Measurements from ENCODE around the gene CDKAL1.

Gene CDKAL1

DNA sequence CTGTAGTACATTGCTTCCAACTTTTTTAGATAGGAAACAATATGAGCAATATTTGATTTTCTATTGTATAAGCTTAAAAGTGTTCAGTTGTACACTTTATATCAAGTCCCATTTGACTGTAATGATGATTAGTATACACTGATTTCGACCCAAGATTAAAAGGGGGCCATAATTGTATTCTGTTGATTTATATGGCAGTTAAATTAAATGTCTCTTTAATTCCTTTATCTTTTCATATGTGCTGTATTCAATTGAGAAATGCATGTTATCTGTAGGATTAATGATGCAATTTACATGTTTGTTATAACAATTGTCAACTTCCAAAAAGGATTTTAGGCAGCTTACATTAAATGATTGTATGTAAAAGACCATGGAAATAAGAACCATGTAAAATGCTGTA is 317.5 kb downstream of the CDKAL1 start:
- DNase-seq = no peak

GRCh38 chr6:20853828-20854227 is 319.6 kb downstream of the CDKAL1 start:
- no peak for DNase-seq

DNA sequence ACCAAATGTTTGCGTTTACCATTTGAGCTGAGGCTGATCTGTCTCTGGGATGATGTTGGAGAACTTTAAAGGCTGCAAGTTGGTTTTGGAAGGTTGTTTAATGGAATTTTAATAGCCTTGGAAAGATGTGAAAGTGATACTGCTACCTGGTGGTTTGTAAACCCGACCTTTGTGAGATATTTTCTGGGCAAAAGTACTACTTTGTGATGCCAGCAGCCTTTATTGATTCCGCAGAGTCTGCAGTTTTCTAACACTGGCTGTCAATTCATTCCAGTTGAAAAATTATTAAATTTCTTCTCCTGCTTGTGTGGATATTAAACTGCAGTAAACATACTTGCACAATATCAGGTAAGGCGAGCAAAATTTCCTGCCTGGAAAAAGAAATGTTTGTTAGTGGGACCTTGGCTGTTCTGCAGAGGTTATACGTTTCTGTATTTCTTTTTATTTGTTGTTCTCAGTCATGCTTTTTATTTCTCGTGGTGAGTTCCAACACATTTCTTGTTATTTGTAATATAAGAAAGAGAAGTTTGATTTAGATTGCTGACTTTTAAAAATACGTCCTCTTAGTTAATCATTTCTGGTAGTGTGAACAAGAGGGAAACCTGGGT is 322.5 kb downstream of the CDKAL1 start:
- no peak for DNase-seq

DNA sequence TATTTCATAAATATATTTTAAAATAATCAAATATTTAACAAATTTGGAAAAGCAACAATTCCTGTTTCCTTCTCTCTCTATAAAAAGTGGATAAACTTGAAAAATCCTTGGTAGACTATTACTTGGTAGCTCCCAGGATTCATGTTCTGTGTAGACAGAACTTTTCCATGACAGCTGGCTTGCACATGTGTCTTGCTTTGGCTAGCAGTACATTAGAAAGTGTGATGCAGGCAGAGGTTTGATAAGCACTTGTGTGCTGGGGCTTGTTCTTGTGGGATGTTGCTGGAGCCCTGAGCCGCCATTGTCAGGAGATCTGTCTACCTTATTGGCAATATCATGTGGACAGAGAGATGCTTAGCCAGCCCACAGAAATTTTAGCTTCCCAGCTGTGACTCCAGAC is 327.2 kb downstream of the CDKAL1 start:
- DNase-seq = no peak

- no peak for DNase-seq
Measured at GRCh38 chr6:20866036-20866435, 331.8 kb downstream of the CDKAL1 start.

GRCh38 chr6:20866935-20867703 is 332.9 kb downstream of the CDKAL1 start:
- DNase-seq = no peak

GRCh38 chr6:20868397-20869096 is 334.3 kb downstream of the CDKAL1 start:
- DNase-seq = no peak

- no peak for DNase-seq
Measured at GRCh38 chr6:20870021-20870420, 335.8 kb downstream of the CDKAL1 start.

- no peak for DNase-seq
Measured at GRCh38 chr6:20870493-20870892, 336.2 kb downstream of the CDKAL1 start.

- DNase-seq = no peak
Measured at GRCh38 chr6:20873425-20874190, 339.4 kb downstream of the CDKAL1 start.

- DNase-seq = no peak
Measured at GRCh38 chr6:20875369-20875963, 341.2 kb downstream of the CDKAL1 start.

DNA sequence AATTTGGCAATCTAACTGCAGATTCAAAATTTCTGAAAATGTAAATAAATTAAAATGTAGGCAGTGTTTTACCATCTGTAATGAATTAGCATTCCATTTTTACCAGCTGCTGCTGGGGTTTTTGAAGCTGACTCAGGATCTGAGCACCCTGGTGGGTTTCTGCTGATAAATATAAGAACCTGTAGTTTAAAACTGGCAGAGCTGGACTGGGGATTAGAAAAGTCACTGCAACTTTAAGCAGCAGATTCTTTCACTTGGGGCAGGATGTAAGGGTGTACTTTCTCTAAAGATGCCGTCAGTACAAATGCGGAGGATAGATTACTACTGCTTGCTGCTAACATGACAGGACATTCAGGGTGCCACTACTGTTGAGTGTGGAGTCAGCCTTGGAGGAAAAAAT is 341.8 kb downstream of the CDKAL1 start:
- no peak for DNase-seq

DNA sequence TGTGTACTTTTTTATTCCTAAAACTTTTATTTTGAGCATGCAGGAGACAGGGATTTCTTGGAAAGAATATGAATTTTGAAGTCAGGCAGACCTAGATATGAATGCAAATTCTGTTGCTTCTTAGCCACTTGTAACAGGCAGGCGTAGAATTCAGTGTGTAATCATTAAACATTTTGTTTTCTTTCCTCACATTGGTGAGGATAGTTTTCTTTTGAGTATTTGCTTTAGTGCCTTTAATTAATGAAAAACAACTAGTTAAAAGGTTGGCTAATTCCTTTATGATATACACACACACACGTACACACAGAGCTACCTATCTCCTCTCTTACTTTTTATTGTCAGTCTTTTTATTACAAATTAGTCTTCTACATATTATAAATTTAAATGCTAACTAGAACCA is 342.3 kb downstream of the CDKAL1 start:
- DNase-seq = no peak

DNA sequence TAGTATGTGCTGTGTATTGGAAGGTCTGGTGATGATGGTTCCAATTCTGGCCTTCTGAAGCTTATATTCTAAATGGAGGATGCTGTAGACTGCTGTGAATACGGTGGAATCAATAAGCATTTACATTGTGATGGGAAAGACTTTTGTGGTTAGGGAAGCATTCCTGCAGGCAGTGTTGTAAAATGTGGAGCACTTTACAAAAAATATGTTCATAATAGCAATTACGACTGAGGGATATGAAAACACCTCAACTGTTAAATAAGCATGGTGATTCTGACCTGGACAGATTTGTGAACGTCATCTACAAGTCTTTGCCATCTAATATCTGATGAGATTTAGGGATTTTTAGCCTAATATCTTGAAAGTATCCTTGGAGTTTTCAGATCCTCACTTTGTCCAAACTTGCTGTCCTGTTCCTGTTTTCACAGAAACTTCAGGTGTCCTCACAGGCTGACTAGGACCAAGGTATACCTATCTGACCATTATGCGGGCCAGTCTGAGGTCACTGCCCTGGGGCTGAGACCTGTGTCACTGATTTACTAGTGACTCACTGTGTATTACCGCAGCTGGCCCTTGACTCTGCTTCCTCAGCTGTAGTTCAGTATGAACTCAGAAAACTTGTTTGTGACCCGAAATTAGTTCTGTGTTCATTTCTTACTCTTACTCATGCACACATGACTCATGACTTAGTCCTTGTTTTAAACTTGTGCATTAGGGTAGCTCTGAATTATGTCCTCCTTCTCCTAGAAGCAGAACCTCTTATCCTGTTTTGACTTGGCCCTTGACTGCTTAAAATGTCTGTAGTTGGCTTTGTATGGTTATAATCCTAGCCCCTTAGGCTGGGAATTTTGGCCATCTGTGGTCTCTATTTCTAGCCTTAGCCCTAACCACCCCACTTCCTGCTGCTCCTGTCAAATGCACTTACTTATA is 343.0 kb downstream of the CDKAL1 start:
- DNase-seq = peak; percentile 55

- DNase-seq = no peak
Measured at GRCh38 chr6:20879121-20879520, 344.9 kb downstream of the CDKAL1 start.

DNA sequence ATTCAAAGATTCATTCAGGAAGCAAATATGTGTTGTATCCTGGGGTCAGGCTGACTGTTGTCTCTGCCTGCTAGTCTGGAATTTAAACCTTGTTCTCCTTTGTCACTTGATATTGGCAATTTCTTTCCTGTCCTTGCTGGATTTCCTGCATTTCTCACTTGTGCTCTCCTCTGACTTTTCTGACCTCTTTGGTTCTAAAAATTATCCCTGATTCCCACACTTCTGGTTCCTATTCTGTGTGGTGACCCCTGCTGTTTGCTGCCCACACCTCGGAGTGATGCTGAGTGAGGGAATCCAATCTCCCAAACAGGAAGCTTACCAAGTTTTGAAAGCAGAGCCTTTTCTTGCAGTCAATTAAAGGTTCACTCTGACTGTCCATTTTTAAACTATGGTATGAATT is 345.3 kb downstream of the CDKAL1 start:
- no peak for DNase-seq

DNA sequence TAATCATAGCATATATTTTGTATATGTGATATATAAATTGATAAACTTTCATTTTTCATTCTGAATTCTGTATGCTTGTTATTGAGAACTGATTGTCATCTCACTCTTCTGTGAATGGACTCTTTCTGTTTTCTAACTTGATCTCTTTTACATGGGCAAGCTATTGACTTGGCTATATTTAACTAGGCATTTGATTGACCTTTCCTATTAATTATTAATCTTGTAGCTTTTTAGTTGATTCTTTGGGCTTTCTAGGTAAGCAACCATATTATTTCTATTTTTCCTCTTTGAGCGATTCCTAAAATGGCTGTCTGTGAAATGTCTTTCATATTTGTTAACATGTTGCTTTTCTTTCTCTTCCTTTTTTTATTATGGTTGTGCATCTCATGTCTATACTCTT is 347.1 kb downstream of the CDKAL1 start:
- DNase-seq = no peak

- no peak for DNase-seq
Measured at GRCh38 chr6:20882014-20882413, 347.8 kb downstream of the CDKAL1 start.

DNA sequence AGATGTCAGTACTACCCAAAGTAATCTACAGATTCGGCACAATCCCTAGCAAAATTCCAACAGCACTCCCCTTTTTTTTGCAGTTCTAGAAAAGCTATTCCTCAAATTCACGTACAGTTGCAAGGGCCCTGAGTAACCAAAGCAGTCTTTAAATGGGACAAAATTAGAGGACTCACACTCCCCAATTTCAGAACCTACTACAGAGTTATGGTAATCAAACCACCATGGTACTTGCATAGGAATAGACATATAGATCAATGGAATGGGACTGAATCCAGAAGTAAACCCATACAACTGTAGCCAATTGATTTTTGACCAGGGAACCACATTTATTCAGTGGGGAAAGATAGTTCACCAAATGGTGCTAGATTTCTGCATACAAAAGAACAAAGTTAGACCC is 350.8 kb downstream of the CDKAL1 start:
- no peak for DNase-seq

DNA sequence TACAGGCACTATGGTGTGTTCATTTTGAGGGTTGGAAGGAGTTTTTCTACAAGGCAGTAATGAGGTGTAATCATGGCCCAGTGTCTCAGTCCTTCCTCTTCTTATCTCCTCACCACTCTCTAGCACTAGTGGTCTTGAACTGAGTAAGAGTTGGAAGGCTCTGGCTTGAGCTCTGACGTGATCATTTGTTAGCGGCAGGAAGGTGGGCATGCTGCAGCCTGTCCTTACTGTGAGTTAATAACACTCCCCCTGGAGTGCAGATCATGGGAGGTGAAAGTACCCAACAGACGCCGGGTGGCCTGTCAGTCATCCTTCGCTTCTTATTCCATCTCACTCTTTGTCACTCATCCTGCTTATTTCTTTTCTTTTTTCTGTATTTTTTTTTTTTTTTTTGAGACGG is 356.9 kb downstream of the CDKAL1 start:
- no peak for DNase-seq

DNA sequence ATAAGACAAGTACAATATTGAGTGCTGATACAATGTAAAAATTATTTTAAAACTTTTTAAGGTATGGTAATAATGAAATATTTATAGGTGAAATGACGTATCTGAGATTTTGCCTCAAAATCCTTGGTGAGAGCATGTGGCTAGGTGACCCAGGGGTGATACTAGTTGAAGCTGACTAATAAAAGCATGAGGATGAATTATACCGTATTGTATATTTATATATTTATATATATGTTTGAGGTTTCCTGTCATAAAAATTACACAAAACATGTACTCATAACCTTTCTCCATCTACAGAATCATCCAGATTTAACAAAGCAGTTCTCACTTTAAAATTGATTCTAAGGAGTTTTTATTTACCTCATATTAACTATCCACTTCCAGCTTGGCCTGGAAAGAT is 358.1 kb downstream of the CDKAL1 start:
- no peak for DNase-seq

DNA sequence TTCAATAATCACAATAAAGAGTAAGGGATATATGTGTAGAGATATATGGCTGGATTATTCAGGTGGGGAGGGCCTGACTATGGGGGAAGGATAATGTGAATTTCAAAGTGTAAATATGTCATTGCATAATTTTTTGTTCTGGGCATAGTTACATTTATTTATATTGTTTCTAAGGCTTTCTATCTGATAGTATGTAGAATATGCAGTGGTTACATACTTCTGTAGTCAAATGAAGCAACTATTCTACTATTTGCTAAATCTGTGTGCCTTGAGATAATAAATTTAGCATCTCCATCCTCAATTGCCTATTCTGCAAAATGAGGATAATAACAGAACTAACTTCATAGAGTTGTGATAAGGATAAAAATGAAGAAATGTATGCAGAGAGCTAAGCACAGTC is 359.2 kb downstream of the CDKAL1 start:
- no peak for DNase-seq
